Measurements from ENCODE around the gene GABBR1.
A peak's percentile ranks its signal among the peaks of the same experiment; 100 is the strongest.

Gene GABBR1

DNA sequence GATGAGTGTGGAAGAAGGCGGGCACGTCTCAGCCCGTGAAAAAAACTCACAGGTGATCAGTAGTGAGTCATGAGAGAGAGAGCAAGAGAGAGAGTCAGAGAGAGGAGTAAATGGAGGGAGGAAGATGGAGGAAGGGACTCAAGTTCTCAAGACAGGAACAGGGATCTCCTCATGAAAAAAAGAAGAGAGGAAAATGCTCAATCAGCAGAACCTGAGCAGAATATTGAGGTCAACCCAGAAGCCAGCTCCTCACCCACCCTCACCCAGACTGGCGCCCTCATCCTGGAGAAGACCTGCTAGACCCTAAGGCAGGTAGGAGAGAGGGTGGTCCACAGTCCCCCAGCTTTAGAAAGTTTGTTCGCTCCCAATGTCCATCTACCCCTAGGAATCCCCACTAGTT is 78.2 kb downstream of the GABBR1 start:
- H3K4me3 ChIP-seq (ENCODE audit: low read depth, low read length), result no peak overlapping the region
- in situ Hi-C loops (cut with HindIII; ENCODE audit: low sequenced_read_pairs), result no loop called here
- DNase-seq (ENCODE audit: low read depth), result no peak
- TF ChIP-seq, protein P1, sequence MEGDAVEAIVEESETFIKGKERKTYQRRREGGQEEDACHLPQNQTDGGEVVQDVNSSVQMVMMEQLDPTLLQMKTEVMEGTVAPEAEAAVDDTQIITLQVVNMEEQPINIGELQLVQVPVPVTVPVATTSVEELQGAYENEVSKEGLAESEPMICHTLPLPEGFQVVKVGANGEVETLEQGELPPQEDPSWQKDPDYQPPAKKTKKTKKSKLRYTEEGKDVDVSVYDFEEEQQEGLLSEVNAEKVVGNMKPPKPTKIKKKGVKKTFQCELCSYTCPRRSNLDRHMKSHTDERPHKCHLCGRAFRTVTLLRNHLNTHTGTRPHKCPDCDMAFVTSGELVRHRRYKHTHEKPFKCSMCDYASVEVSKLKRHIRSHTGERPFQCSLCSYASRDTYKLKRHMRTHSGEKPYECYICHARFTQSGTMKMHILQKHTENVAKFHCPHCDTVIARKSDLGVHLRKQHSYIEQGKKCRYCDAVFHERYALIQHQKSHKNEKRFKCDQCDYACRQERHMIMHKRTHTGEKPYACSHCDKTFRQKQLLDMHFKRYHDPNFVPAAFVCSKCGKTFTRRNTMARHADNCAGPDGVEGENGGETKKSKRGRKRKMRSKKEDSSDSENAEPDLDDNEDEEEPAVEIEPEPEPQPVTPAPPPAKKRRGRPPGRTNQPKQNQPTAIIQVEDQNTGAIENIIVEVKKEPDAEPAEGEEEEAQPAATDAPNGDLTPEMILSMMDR (IDR thresholded peaks at IDR 0.05; ENCODE audit: low read depth, low read length, missing control alignments), result no peak

DNA sequence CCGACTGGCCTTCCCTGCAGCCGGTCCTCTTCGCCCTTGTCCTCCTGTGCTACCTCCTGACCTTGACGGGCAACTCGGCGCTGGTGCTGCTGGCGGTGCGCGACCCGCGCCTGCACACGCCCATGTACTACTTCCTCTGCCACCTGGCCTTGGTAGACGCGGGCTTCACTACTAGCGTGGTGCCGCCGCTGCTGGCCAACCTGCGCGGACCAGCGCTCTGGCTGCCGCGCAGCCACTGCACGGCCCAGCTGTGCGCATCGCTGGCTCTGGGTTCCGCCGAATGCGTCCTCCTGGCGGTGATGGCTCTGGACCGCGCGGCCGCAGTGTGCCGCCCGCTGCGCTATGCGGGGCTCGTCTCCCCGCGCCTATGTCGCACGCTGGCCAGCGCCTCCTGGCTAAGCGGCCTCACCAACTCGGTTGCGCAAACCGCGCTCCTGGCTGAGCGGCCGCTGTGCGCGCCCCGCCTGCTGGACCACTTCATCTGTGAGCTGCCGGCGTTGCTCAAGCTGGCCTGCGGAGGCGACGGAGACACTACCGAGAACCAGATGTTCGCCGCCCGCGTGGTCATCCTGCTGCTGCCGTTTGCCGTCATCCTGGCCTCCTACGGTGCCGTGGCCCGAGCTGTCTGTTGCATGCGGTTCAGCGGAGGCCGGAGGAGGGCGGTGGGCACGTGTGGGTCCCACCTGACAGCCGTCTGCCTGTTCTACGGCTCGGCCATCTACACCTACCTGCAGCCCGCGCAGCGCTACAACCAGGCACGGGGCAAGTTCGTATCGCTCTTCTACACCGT is 79.5 kb downstream of the GABBR1 start:
- no peak overlapping the region for H3K4me3 ChIP-seq (ENCODE audit: low read depth, low read length)
- in situ Hi-C loops (cut with HindIII; ENCODE audit: low sequenced_read_pairs), result no loop called here
- TF ChIP-seq, protein P1 (IDR thresholded peaks at IDR 0.05; ENCODE audit: low read depth, low read length, missing control alignments), result no peak
- no peak for DNase-seq (ENCODE audit: low read depth)

DNA sequence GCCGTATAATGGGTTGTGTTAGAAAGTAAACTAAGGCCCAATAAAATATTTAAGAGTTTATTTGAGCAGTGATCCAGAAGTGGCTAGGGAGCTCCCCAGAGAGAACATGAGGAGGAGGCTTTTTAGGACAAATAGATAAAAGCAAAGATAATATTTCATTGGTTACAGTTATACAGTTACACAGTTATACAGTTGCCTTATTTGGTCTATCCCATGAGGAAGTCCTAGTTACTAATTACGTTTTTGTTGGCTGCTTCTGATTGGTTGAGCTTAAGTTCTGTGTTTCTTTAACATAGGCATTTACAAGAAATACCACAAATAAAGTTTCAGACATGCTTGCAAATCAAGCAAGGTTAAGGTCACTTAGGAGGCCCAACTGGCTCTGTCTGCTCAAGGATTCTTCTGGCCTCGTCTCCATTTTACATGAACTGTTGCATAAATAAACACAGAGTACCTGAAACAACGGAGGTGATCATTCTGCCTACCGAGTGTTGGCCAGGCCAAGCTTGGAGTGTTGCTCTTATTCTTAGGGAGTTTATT is 80.4 kb downstream of the GABBR1 start:
- H3K4me3 ChIP-seq (ENCODE audit: low read depth, low read length), result no peak overlapping the region

DNA sequence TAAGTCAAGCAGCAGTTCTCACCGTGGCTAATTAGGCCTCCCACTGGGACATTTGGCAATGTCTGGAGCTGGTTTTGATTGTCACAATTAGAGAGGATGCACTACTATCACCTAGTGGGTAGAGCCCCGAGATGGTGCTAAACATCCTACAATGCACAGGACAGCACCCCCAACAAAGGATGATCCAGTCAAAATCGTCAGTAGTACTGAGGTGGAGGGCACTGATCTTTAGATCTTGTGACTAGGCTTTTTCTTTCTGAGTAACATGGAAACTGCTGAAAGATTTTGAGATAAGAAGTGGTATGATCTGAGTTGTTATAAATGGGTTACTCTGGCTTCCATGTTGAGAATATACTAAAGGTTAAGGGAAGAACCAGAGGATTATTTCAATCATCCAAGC is 85.4 kb downstream of the GABBR1 start:
- DNase-seq (ENCODE audit: low read depth), result no peak
- TF ChIP-seq, protein P1 (IDR thresholded peaks at IDR 0.05; ENCODE audit: low read depth, low read length, missing control alignments), result no peak
- in situ Hi-C loops (cut with HindIII; ENCODE audit: low sequenced_read_pairs), result no loop called here

More for the DNA sequence above, 80.4 kb downstream of the GABBR1 start:
- TF ChIP-seq, protein P1 (IDR thresholded peaks at IDR 0.05; ENCODE audit: low read depth, low read length, missing control alignments), result no peak
- in situ Hi-C loops (cut with HindIII; ENCODE audit: low sequenced_read_pairs), result no loop called here
- peak; percentile 36 for DNase-seq (ENCODE audit: low read depth)

DNA sequence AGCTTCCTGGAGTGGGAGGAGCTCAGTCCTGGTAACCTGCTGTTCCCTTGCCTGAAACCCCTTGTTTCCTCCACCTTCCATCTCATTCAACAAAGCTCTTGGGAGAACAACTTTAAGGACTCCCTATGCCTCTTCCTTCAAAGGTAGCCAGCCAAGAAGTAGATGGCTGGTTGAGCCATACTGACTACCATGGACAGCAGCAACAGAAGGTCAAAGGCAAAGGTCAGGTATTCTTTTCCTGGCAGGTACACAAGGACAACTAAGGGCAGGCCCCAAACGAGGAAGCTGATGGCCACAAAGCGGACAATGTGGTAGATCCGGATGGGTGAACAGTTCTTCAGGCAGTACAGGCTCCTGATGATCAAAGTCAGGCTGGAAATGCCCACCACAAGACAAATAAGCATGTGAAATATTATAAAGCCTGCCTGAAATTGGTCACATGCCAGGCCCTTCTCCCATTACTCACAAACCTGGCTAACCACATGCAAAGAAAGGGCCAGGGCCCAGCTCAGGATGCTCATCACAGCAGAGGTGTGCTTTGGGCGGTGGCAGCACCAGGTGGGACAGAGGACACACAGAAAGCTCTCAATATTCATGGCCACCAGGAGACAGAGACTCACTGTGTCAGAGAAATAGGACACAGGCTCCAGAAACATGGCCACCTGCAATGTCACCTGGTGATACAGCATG is 95.1 kb downstream of the GABBR1 start:
- H3K4me3 ChIP-seq (ENCODE audit: low read depth, low read length), result no peak overlapping the region
- TF ChIP-seq, protein P1 (IDR thresholded peaks at IDR 0.05; ENCODE audit: low read depth, low read length, missing control alignments), result no peak
- in situ Hi-C loops (cut with HindIII; ENCODE audit: low sequenced_read_pairs), result no loop called here
- no peak for DNase-seq (ENCODE audit: low read depth)

More for the DNA sequence above, 85.4 kb downstream of the GABBR1 start:
- no peak overlapping the region for H3K4me3 ChIP-seq (ENCODE audit: low read depth, low read length)

DNA sequence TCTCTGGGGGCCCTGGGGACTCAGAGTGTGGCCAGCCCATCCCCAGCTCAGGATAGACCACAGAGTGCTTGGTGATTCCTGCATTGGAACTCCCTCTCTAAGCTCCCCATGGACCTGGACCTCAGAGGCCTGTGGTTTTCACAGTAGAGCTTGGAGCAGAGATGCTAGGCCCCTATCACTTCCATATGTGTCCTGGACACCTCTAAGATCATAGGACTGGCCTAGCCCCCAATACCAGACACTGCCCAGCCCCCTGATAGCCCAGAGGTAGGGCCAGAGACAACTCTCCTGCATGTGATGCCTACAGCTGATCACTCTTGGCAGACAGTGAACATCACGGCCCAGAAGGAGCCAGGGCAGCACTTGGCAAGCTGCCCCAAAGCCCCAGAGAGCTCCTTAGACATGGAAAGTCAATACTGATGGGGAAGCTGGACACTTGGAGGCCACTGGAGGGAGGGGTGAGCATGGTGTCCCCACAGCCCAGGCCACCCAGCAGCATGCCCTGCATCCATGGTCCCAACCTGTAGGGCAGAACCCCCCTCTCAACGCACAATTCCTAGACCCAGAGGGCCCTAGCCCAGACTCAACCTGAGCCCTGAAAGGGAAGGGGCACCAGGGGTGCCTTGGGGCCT is 100.5 kb downstream of the GABBR1 start:
- TF ChIP-seq, protein P1 (IDR thresholded peaks at IDR 0.05; ENCODE audit: low read depth, low read length, missing control alignments), result no peak
- no peak overlapping the region for H3K4me3 ChIP-seq (ENCODE audit: low read depth, low read length)
- DNase-seq (ENCODE audit: low read depth), result no peak
- in situ Hi-C loops (cut with HindIII; ENCODE audit: low sequenced_read_pairs), result no loop called here
